Left ventricle myocardium inferior (tissue), 1 donor: ENCODE data around the gene ANKRD33B. TPM values are rescaled to one million over a fixed set of nuclear protein-coding genes. Genes with fewer than 3 reads are reported as not detected.

ENCODE experiments used
- DNase-seq: peaks from one replicate; pipeline ENCODE4 v3.0.0-alpha.2; 2020
- H3K27ac ChIP-seq: fragments of 200-600 bp; replicated peaks from 2 replicates; pipeline ENCODE4 v1.8.0; 2021
- H3K27me3 ChIP-seq: fragments of 200-600 bp; 2 replicates; pipeline ENCODE4 v1.8.0; 2021; ENCODE audit warnings: low read depth
- H3K36me3 ChIP-seq: fragments of 200-600 bp; 2 replicates; pipeline ENCODE4 v1.8.0; 2021
- H3K4me1 ChIP-seq: fragments of 200-600 bp; 2 replicates; pipeline ENCODE4 v1.8.0; 2021
- H3K4me3 ChIP-seq: fragments of 200-600 bp; 2 replicates; pipeline ENCODE4 v1.8.0; 2021; ENCODE audit warnings: mild to moderate bottlenecking, moderate library complexity
- H3K9me3 ChIP-seq: fragments of 200-600 bp; replicated peaks from 2 replicates; pipeline ENCODE4 v1.8.0; 2021
- CTCF ChIP-seq: fragments of 200-600 bp; IDR thresholded peaks from 2 replicates; pipeline ENCODE4 v1.8.0; 2021; ENCODE audit warnings: antibody characterized with exemption, mild to moderate bottlenecking, borderline replicate concordance
- intact Hi-C: fragments of 100-400 bp; cut with micrococcal nuclease; formaldehyde crosslinking; loops from one replicate; pipeline ENCODE4 v1.11.0; 2022
- total RNA-seq: library from RNA; stranded (reverse); fragmentation: NEBNext Ultra II Directional; extraction: Animal tissue kit (Norgen Biotek cat#: 25700); gene quantifications from one replicate; pipeline ENCODE4 v1.2.1, GENCODE V29; 2021
- donor health status: DM: no; HTN: yes; CAD: no; lungs with severe emphysema.

ANKRD33B gene
- total RNA-seq, 1 donor from 2014 or later, result 15.2 TPM

- H3K4me1 ChIP-seq, result peaks cover 48% of the 10 kb centered on the region
- H3K4me3 ChIP-seq, result no peak overlapping the region
- intact Hi-C loops, result no loop called here
Measured at GRCh38 chr5:10705747-10706146, 141.9 kb downstream of the ANKRD33B start.

GRCh38 chr5:10706326-10706725 lies 142.5 kb downstream of the ANKRD33B start:
- Histone ChIP-seq H3K27me3 (no peaks in the 10 kb centered on the region), H3K36me3 (no peaks in the 10 kb centered on the region), H3K27ac (no peak overlapping the region), H3K4me3 (no peak overlapping the region), H3K4me1 (peaks cover 48% of the 10 kb centered on the region), H3K9me3 (no peaks in the 10 kb centered on the region)
- intact Hi-C loops, result no loop called here
- DNase-seq, result no peak
- no peak for TF ChIP-seq CTCF

More at GRCh38 chr5:10705747-10706146, 141.9 kb downstream of the ANKRD33B start:
- DNase-seq, result no peak
- Histone ChIP-seq H3K27ac (no peak overlapping the region), H3K9me3 (no peaks in the 10 kb centered on the region), H3K36me3 (no peaks in the 10 kb centered on the region), H3K27me3 (no peaks in the 10 kb centered on the region)
- no peak for TF ChIP-seq CTCF

Other genes with a start within 250 kb of the ANKRD33B start
- gene MARCHF6, start 210.4 kb upstream of the ANKRD33B start, total RNA-seq, result 162 TPM
- 0.38 TPM for gene ROPN1L, start 122.2 kb upstream of the ANKRD33B start, total RNA-seq
- 22.9 TPM for gene DAP, start 197.2 kb downstream of the ANKRD33B start, total RNA-seq